GM12891 (cell line): ENCODE measurements around the gene ANP32A.

ENCODE experiments used
- PAX5 ChIP-seq: IDR thresholded peaks from 2 replicates; pipeline ENCODE4 v1.6.1; 2011; ENCODE audit warnings: low read length, moderate library complexity, mild to moderate bottlenecking; ENCODE audit not compliant: insufficient read depth, severe bottlenecking
- POLR2A ChIP-seq: IDR thresholded peaks from 2 replicates; pipeline ENCODE4 v1.6.1; 2011; ENCODE audit warnings: low read depth, low read length, control low read depth
- POLR2AphosphoS5 ChIP-seq: IDR thresholded peaks from 2 replicates; pipeline ENCODE4 v1.6.1; 2011; ENCODE audit warnings: low read depth, low read length, control low read depth
- POU2F2 ChIP-seq: IDR thresholded peaks from 2 replicates; pipeline ENCODE4 v1.6.1; 2011; ENCODE audit warnings: low read depth, mild to moderate bottlenecking, control low read depth, low read length, moderate library complexity
- SPI1 ChIP-seq: IDR thresholded peaks from 2 replicates; pipeline ENCODE4 v1.6.1; 2011; ENCODE audit warnings: low read depth, low read length, control low read depth
- TAF1 ChIP-seq: IDR thresholded peaks from 2 replicates; pipeline ENCODE4 v1.6.1; 2011; ENCODE audit warnings: low read depth, low read length, control low read depth

DNA sequence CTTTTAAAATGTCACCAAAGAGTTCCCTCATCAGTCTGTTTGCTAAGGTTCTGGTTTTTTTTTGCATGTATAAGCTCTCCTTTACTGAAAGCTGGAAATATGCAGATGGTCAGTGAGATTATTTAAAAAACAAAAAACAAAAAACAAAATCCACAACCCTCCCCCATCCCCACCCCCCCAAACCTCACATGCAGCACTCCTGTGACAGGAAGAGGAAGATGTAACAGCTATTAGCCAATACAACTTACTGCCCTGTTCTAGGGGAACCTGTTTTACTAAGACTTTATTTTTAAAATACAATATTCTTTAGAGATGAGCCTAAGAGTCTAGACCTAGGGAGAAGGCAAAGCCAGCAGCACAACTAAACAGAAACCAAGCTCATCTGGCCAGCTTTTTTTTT, 39.5 kb downstream of the ANP32A start:
- TF ChIP-seq POLR2A (no peak), POLR2AphosphoS5 (no peak), TAF1 (no peak), SPI1 (no peak), PAX5 (no peak), POU2F2 (no peak)
